Neutrophil (primary cell): ENCODE measurements around the gene GPR108.
A peak's percentile ranks its signal among the peaks of the same experiment; 100 is the strongest.

Experiments
- H3K27ac ChIP-seq: fragments of 200-600 bp; sonication (generic); 2 replicates; pipeline ENCODE4 v1.5.1; 2016; ENCODE audit warnings: mild to moderate bottlenecking, moderate library complexity
- H3K27me3 ChIP-seq: fragments of 200-600 bp; sonication (generic); 2 replicates; pipeline ENCODE4 v1.6.0; 2016; ENCODE audit warnings: mild to moderate bottlenecking
- H3K36me3 ChIP-seq: fragments of 200-600 bp; sonication (generic); 2 replicates; pipeline ENCODE4 v1.5.1; 2017
- H3K4me1 ChIP-seq, 2 experiments: fragments of 200-600 bp in 1 of 2; sonication (generic) in 1 of 2; 1 replicate in 1 of 2; 2 replicates in 1 of 2; pipeline versions ENCODE4 v1.5.1 to v1.6.1; 2013 to 2016; ENCODE audit warnings: low read depth in 1 of 2, low read length in 1 of 2, mild to moderate bottlenecking in 1 of 2, moderate library complexity in 1 of 2; ENCODE audit not compliant: control insufficient read depth in 1 of 2, insufficient read depth in 1 of 2
- H3K4me3 ChIP-seq, 2 experiments: fragments of 200-600 bp in 1 of 2; sonication (generic) in 1 of 2; 1 replicate in 1 of 2; 2 replicates in 1 of 2; pipeline ENCODE4 v1.5.1; 2013 to 2016; ENCODE audit warnings: low read depth in 1 of 2, low read length in 1 of 2, mild to moderate bottlenecking in 1 of 2, moderate library complexity in 1 of 2
- H3K9me3 ChIP-seq: fragments of 200-600 bp; sonication (generic); 2 replicates; pipeline ENCODE4 v1.5.1; 2016
- CTCF ChIP-seq: fragments of 200-600 bp; sonication (generic); IDR thresholded peaks from 2 replicates; pipeline ENCODE4 v1.5.1; 2016; ENCODE audit warnings: antibody characterized with exemption

Gene GPR108

GRCh38 chr19:6731822-6732221, 5.6 kb downstream of the GPR108 start:
- no peak overlapping the region for H3K27ac ChIP-seq
- peaks cover 46% of the 10 kb centered on the region for H3K36me3 ChIP-seq
- peaks cover 46% of the 10 kb centered on the region in 2 experiments for H3K4me1 ChIP-seq
- TF ChIP-seq CTCF: no peak
- H3K4me3 ChIP-seq: no peak overlapping the region
- H3K9me3 ChIP-seq: no peaks in the 10 kb centered on the region
- H3K27me3 ChIP-seq: no peaks in the 10 kb centered on the region

- H3K4me1 ChIP-seq: peaks cover 39 to 41% of the 10 kb centered on the region in 2 experiments
- H3K27me3 ChIP-seq: no peaks in the 10 kb centered on the region
- no peak overlapping the region for H3K4me3 ChIP-seq
- no peak for TF ChIP-seq CTCF
- no peak overlapping the region for H3K27ac ChIP-seq
- H3K9me3 ChIP-seq: no peaks in the 10 kb centered on the region
- peaks cover 46% of the 10 kb centered on the region for H3K36me3 ChIP-seq
Observed at GRCh38 chr19:6730941-6731670, 6.3 kb downstream of the GPR108 start.

GRCh38 chr19:6730153-6730804, 7.1 kb downstream of the GPR108 start:
- Histone ChIP-seq H3K4me3 (peak overlapping the region in 1 of 2 experiments; percentile 29), H3K36me3 (peaks cover 43% of the 10 kb centered on the region), H3K4me1 (peaks cover 35% of the 10 kb centered on the region in 2 experiments), H3K9me3 (no peaks in the 10 kb centered on the region), H3K27ac (no peak overlapping the region), H3K27me3 (no peaks in the 10 kb centered on the region)
- no peak for TF ChIP-seq CTCF

- TF ChIP-seq CTCF: no peak
- Histone ChIP-seq H3K27ac (peak overlapping the region; percentile 86), H3K4me3 (peak overlapping the region in 1 of 2 experiments; percentile 29), H3K9me3 (no peaks in the 10 kb centered on the region), H3K4me1 (peaks cover 41% of the 10 kb centered on the region in 2 experiments), H3K36me3 (peaks cover 38% of the 10 kb centered on the region), H3K27me3 (no peaks in the 10 kb centered on the region)
Observed at GRCh38 chr19:6729573-6730152, 7.7 kb downstream of the GPR108 start.

- TF ChIP-seq CTCF: no peak
- Histone ChIP-seq H3K4me3 (peak overlapping the region; percentile 33 to 54), H3K36me3 (peaks cover 28% of the 10 kb centered on the region), H3K4me1 (peaks cover 54% of the 10 kb centered on the region in 2 experiments), H3K9me3 (no peaks in the 10 kb centered on the region), H3K27ac (peak overlapping the region; percentile 86), H3K27me3 (no peaks in the 10 kb centered on the region)
Observed at GRCh38 chr19:6728346-6728745, 9.0 kb downstream of the GPR108 start.
